NT2/D1 (cell line): ENCODE data around the gene SLC37A2.

Source experiments
- YY1 ChIP-seq: IDR thresholded peaks from 2 replicates; pipeline ENCODE4 v1.6.1; 2011; ENCODE audit not compliant: insufficient read length, insufficient read depth
- ZNF274 ChIP-seq: IDR thresholded peaks from 2 replicates; pipeline ENCODE4 v1.6.1; 2011; ENCODE audit warnings: mild to moderate bottlenecking, low read depth, low read length

- TF ChIP-seq ZNF274 = no peak
- TF ChIP-seq YY1 = no peak
These were observed 20.9 kb downstream of the SLC37A2 start for GRCh38 chr11:125084057-125084416.
